Ishikawa (cell line): ENCODE results near the gene TRDN.

Experiments used
- CEBPB ChIP-seq: IDR thresholded peaks from 2 replicates; pipeline ENCODE4 v1.6.1; 2012
- CREB1 ChIP-seq: IDR thresholded peaks from 2 replicates; pipeline ENCODE4 v1.6.1; 2012; ENCODE audit warnings: low read depth
- EGR1 ChIP-seq: IDR thresholded peaks from 2 replicates; pipeline ENCODE4 v1.6.1; 2012
- EP300 ChIP-seq: IDR thresholded peaks from 2 replicates; pipeline ENCODE4 v1.6.1; 2012; ENCODE audit warnings: borderline replicate concordance
- FOXM1 ChIP-seq: IDR thresholded peaks from 2 replicates; pipeline ENCODE4 v1.6.1; 2012; ENCODE audit warnings: low read depth, borderline replicate concordance
- NFIC ChIP-seq: IDR thresholded peaks from 2 replicates; pipeline ENCODE4 v1.6.1; 2012
- RAD21 ChIP-seq: IDR thresholded peaks from 2 replicates; pipeline ENCODE4 v1.6.1; 2012; ENCODE audit warnings: low read depth
- TAF1 ChIP-seq: IDR thresholded peaks from 2 replicates; pipeline ENCODE4 v1.6.1; 2012; ENCODE audit warnings: low read depth, mild to moderate bottlenecking
- YY1 ChIP-seq: IDR thresholded peaks from 2 replicates; pipeline ENCODE4 v1.6.1; 2012; ENCODE audit warnings: low read depth
- TF ChIP-seq, protein P1 (sequence below): IDR thresholded peaks from 2 replicates; pipeline ENCODE4 v1.6.1; 2012; ENCODE audit warnings: low read depth, mild to moderate bottlenecking
- TF ChIP-seq, protein P2 (sequence below): IDR thresholded peaks from 2 replicates; pipeline ENCODE4 v1.6.1; 2012

GRCh38 chr6:123214433-123214832, 422.3 kb downstream of the TRDN start:
- TF ChIP-seq, protein P1, sequence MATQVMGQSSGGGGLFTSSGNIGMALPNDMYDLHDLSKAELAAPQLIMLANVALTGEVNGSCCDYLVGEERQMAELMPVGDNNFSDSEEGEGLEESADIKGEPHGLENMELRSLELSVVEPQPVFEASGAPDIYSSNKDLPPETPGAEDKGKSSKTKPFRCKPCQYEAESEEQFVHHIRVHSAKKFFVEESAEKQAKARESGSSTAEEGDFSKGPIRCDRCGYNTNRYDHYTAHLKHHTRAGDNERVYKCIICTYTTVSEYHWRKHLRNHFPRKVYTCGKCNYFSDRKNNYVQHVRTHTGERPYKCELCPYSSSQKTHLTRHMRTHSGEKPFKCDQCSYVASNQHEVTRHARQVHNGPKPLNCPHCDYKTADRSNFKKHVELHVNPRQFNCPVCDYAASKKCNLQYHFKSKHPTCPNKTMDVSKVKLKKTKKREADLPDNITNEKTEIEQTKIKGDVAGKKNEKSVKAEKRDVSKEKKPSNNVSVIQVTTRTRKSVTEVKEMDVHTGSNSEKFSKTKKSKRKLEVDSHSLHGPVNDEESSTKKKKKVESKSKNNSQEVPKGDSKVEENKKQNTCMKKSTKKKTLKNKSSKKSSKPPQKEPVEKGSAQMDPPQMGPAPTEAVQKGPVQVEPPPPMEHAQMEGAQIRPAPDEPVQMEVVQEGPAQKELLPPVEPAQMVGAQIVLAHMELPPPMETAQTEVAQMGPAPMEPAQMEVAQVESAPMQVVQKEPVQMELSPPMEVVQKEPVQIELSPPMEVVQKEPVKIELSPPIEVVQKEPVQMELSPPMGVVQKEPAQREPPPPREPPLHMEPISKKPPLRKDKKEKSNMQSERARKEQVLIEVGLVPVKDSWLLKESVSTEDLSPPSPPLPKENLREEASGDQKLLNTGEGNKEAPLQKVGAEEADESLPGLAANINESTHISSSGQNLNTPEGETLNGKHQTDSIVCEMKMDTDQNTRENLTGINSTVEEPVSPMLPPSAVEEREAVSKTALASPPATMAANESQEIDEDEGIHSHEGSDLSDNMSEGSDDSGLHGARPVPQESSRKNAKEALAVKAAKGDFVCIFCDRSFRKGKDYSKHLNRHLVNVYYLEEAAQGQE, result no peak
- TF ChIP-seq RAD21, result no peak
- no peak for TF ChIP-seq CEBPB
- no peak for TF ChIP-seq YY1
- TF ChIP-seq TAF1, result no peak
- no peak for TF ChIP-seq CREB1
- no peak for TF ChIP-seq EP300
- TF ChIP-seq FOXM1, result no peak
- TF ChIP-seq NFIC, result no peak
- TF ChIP-seq EGR1, result no peak
- TF ChIP-seq, protein P2, sequence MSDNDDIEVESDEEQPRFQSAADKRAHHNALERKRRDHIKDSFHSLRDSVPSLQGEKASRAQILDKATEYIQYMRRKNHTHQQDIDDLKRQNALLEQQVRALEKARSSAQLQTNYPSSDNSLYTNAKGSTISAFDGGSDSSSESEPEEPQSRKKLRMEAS, result no peak
